Measurements from ENCODE around the gene JAG1. TPM values are rescaled to one million over a fixed set of nuclear protein-coding genes. Genes with fewer than 3 reads are reported as not detected.
"Not testable (repeated sequence)": the region's sequence is repeated elsewhere in the genome, so short reads cannot be mapped to it uniquely, and the experiment has no call there.

Gene JAG1
- polyA plus RNA-seq, 2 of the 4 experiments (the other 2 are of a cell fraction) = 80.9 to 90.0 TPM

- H3K4me2 ChIP-seq; H3K27ac ChIP-seq; POLR2A ChIA-PET; H3K4me3 ChIP-seq; DNase-seq (ENCODE audit: low read depth in 1 of 2, low spot score in 1 of 2); FAIRE-seq; ATAC-seq; H3K9me3 ChIP-seq: not testable (repeated sequence)
- CTCF ChIA-PET = interaction anchor here (1.1 kb wide), 1 partner anchor 12 kb away, joined by 4 read pairs; no protein-coding TSS in a partner anchor
- H3K4me1 ChIP-seq = peaks cover 15% of the 10 kb centered on the region; the same call in 2 of the 3 replicates
- WGBS (ENCODE audit: missing lambda C conversion rate) = 91% methylated on average over 4 of the region's 4 CpGs
Measured at GRCh38 chr20:10617549-10618133, 56.2 kb downstream of the JAG1 start.

- CTCF ChIA-PET = interaction anchor here (0.6 kb wide), 1 partner anchor 567 kb away, joined by 3 read pairs; no protein-coding TSS in a partner anchor
- H3K9me3 ChIP-seq = no peaks in the 10 kb centered on the region
- H3K4me1 ChIP-seq = peaks cover 15% of the 10 kb centered on the region; the same call in 2 of the 3 replicates
- no peak overlapping the region for H3K4me2 ChIP-seq
- TF ChIP-seq ZC3H11A (IDR thresholded peaks at IDR 0.05) (peak; percentile 97), EHF (CRISPR knock-in tag; IDR thresholded peaks at IDR 0.05) (no peak)
- DNase-seq (ENCODE audit: low read depth in 1 of 2, low spot score in 1 of 2) (no peak), FAIRE-seq (no peak), ATAC-seq (no peak)
- POLR2A ChIA-PET = no interaction called here
- WGBS (ENCODE audit: missing lambda C conversion rate) = 92% methylated on average over 3 of the region's 3 CpGs
- H3K4me3 ChIP-seq = no peak overlapping the region
- no peak overlapping the region for H3K27ac ChIP-seq
Measured at GRCh38 chr20:10616212-10616611, 57.6 kb downstream of the JAG1 start.

- TF ChIP-seq KDM5A (IDR thresholded peaks at IDR 0.05) (no peak), USF2 (IDR thresholded peaks at IDR 0.05) (no peak), HMGXB4 (CRISPR knock-in tag; IDR thresholded peaks at IDR 0.05; ENCODE audit: borderline replicate concordance) (no peak), CEBPB (IDR thresholded peaks at IDR 0.05) (no peak), CHD2 (IDR thresholded peaks at IDR 0.05; ENCODE audit: low read length, partially characterized antibody) (no peak), MAFK (IDR thresholded peaks at IDR 0.05; ENCODE audit: partially characterized antibody) (no peak)
- FAIRE-seq = no peak
- DNase-seq (ENCODE audit: low read depth in 1 of 2, low spot score in 1 of 2) = no peak
- WGBS (ENCODE audit: missing lambda C conversion rate) = 96% methylated on average over 18 of the region's 18 CpGs
- CTCF ChIA-PET = interaction anchor here (0.7 to 1.2 kb wide), 3 partner anchors 9 to 35 kb away, joined by 3 read pairs; no protein-coding TSS in a partner anchor
- H3K4me2 ChIP-seq = no peak overlapping the region
- H3K4me3 ChIP-seq = no peak overlapping the region
- ATAC-seq = no peak
- no peak overlapping the region for H3K27ac ChIP-seq
- H3K4me1 ChIP-seq = peaks cover 15% of the 10 kb centered on the region
- H3K9me3 ChIP-seq = no peaks in the 10 kb centered on the region
- POLR2A ChIA-PET = no interaction called here
Measured at GRCh38 chr20:10613911-10614310, 59.9 kb downstream of the JAG1 start.

- 93% methylated on average over 5 of the region's 5 CpGs for WGBS (ENCODE audit: missing lambda C conversion rate)
- DNase-seq (ENCODE audit: low read depth in 1 of 2, low spot score in 1 of 2); H3K4me3 ChIP-seq; ATAC-seq; POLR2A ChIA-PET; H3K4me2 ChIP-seq; H3K9me3 ChIP-seq; H3K27ac ChIP-seq: not testable (repeated sequence)
- CTCF ChIA-PET = interaction anchor here (1.2 kb wide), 1 partner anchor 36 kb away, joined by 3 read pairs; no protein-coding TSS in a partner anchor
- FAIRE-seq = peak; percentile 67
- peaks cover 12% of the 10 kb centered on the region for H3K4me1 ChIP-seq
Measured at GRCh38 chr20:10613426-10613825, 60.4 kb downstream of the JAG1 start.

GRCh38 chr20:10611357-10611756, 62.4 kb downstream of the JAG1 start:
- Histone ChIP-seq H3K4me3 (no peak overlapping the region), H3K9me3 (no peaks in the 10 kb centered on the region), H3K4me1 (peaks cover 12% of the 10 kb centered on the region), H3K4me2 (no peak overlapping the region), H3K27ac (no peak overlapping the region)
- FAIRE-seq = no peak
- ChIA-PET CTCF (interaction anchor here (0.5 to 1.8 kb wide), 5 partner anchors 9 to 995 kb away, joined by 3 to 9 read pairs (median 3); no protein-coding TSS in a partner anchor), POLR2A (no interaction called here)
- peak; percentile 74 to 92; a peak in 5 of 6 replicates for ATAC-seq
- DNase-seq (ENCODE audit: low read depth in 1 of 2, low spot score in 1 of 2) = peak in 1 of 2 experiments; percentile 58
- WGBS (ENCODE audit: missing lambda C conversion rate) = 81% methylated on average over 1 of the region's 1 CpG
- no peak for TF ChIP-seq RNF2 (IDR thresholded peaks at IDR 0.05; ENCODE audit: borderline replicate concordance, low read depth)
- TF ChIP-seq PBX3 (IDR thresholded peaks at IDR 0.05) = no peak
- no peak for TF ChIP-seq E2F6 (IDR thresholded peaks at IDR 0.05; ENCODE audit: borderline replicate concordance, low read depth)
- no peak for TF ChIP-seq TP53 (CRISPR knock-in tag; IDR thresholded peaks at IDR 0.05)
- TF ChIP-seq CTCF (IDR thresholded peaks at IDR 0.05) = peak; percentile 12; the same call in 1 of the 3 replicates
- TF ChIP-seq HOXB5 (CRISPR knock-in tag; IDR thresholded peaks at IDR 0.05) = no peak
- TF ChIP-seq HMGXB4 (CRISPR knock-in tag; IDR thresholded peaks at IDR 0.05; ENCODE audit: borderline replicate concordance) = no peak
- TF ChIP-seq RAD21 (conservative IDR thresholded peaks at IDR 0.05 in 1 of 2, IDR thresholded peaks at IDR 0.05 in 1 of 2) = peak in 1 of 2 experiments; percentile 54; a peak in 2 of 5 replicates
- TF ChIP-seq EHMT2 (IDR thresholded peaks at IDR 0.05; ENCODE audit: low read depth) = no peak
